GM13976 (cell line): ENCODE data around the gene TNP2.

Experiments used
- DNase-seq: peaks from one replicate; pipeline ENCODE4 v3.0.0; 2012; ENCODE audit warnings: low spot score
- CTCF ChIP-seq: IDR thresholded peaks from 2 replicates; pipeline ENCODE4 v1.5.1; 2012; ENCODE audit warnings: borderline replicate concordance, mild to moderate bottlenecking; ENCODE audit not compliant: insufficient read depth; ENCODE audit errors: extremely low read depth, missing control alignments, control extremely low read depth
- in situ Hi-C: fragments of 300-500 bp; cut with MboI; formaldehyde crosslinking; loops from one replicate; pipeline ENCODE4 v1.12.0; 2022; ENCODE audit warnings: low sequenced_read_pairs, mixed read lengths, inconsistent platforms; ENCODE audit not compliant: unreplicated experiment

TNP2 gene

GRCh38 chr16:11251525-11252481 is 17.3 kb downstream of the TNP2 start:
- DNase-seq, result peak; percentile 80
- no peak for TF ChIP-seq CTCF
- in situ Hi-C loops, result loop anchor here (10.0 kb wide), 1 partner anchor 287 kb away; no protein-coding TSS in a partner anchor

GRCh38 chr16:11250786-11251524 is 18.2 kb downstream of the TNP2 start:
- in situ Hi-C loops, result loop anchor here (10.0 kb wide), 1 partner anchor 286 kb away; no protein-coding TSS in a partner anchor

GRCh38 chr16:11250091-11250785 is 18.9 kb downstream of the TNP2 start:
- TF ChIP-seq CTCF, result no peak
- in situ Hi-C loops, result loop anchor here (10.0 kb wide), 1 partner anchor 285 kb away; no protein-coding TSS in a partner anchor
- DNase-seq, result no peak

More at GRCh38 chr16:11250786-11251524, 18.2 kb downstream of the TNP2 start:
- DNase-seq, result no peak
- no peak for TF ChIP-seq CTCF

DNA sequence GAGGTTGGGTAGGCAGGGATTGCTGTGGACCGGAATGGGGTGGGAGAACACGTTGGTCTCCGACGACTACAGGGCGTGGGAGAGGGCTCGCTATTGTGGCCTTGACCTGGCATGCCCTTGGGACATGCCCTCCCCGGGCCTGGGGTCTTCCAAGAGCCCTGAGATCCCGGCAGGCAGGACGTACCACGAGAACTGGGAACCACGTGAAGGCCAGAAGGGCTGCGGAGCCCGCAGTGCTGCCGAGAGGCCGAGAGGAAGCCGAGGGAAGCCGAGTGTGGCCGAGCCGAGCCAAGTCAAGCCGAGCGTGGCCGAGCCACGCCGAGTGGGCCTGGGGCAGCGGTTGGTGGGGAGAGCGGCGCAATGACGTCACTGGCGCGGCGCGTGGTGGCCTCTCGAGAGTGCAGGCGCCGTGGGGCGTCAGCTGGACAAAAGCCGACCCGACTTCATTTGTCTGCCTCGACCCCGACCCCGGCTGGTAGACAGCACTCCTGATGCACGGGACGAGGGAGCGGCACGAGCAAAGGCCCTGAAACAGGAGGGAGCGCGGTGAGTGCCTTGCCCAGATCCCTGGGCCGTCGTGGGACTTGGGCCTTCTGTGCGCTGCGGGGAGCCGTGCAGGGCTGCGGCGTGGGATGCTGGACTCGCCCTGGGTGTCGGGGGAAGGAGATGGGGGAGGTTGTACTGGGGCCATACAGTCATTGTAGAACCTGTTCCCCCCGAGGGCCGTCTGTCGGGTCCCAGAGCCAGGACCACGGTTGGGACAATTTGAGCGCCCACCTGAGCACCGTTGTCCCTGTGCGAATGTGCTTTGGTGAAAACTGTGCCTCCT is 19.7 kb downstream of the TNP2 start:
- in situ Hi-C loops, result loop anchor here (10.0 kb wide), 1 partner anchor 285 kb away; no protein-coding TSS in a partner anchor
- TF ChIP-seq CTCF, result no peak
- no peak for DNase-seq

DNA sequence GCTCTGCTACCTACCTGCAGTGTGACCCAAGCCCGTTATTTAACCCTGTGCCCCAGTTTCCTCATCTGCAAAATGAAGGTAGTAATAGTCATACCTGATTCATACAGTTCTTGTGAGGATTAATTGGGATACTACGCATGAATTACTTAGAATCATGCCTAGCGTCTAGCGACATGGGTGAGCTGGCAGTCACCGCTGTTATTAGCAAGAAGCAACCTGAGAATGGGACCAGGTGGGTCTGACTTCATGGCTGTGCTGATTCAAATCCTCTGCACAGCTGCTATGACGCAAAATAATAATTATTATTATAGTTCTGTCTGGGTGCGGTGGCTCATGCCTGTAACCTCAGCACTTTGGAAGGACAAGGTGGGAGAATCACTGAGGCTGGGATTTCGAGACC is 21.0 kb downstream of the TNP2 start:
- no peak for DNase-seq
- in situ Hi-C loops, result no loop called here
- TF ChIP-seq CTCF, result no peak
